Activated CD4-positive, alpha-beta T cell treated with anti-CD3 and anti-CD28 coated beads, Interleukin-2, amount 50 U/mL, for 1 hour (primary cell): ENCODE results near the gene TIGAR.

ENCODE experiments used
- DNase-seq: peaks from one replicate; pipeline ENCODE4 v3.0.0-alpha.2; 2020

TIGAR gene

GRCh38 chr12:4380332-4380731 lies 59.3 kb downstream of the TIGAR start:
- no peak for DNase-seq

DNA sequence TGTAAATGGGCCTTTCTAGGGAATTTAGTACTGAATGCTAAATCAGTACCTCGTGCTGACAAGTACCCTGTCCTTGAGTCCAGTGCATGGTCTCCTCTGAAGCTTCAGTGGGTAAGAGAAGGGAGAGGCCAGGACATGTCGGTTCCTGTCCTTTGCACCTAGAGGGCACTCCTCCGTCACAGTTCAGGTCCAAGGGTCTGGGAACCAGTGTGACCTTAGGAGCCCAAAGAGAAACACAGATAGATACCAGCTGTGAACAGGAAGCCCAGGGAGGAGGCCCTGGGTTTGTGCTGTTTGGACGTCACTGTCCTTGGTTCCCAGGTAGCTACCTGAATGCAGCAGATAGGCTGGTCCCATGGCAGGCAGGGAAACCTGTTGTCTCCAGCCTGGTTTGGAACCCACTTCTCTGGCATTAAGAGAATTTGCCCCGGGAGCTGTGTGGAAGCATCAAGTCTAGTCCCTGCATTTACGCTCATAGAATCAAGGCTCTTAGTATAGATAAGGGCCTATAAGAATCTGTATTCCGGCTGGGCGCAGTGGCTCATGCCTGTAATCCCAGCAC lies 62.4 kb downstream of the TIGAR start:
- no peak for DNase-seq

- no peak for DNase-seq
These were observed 65.8 kb downstream of the TIGAR start for GRCh38 chr12:4386801-4387200.

- no peak for DNase-seq
These were observed 66.6 kb downstream of the TIGAR start for GRCh38 chr12:4387607-4388006.

DNA sequence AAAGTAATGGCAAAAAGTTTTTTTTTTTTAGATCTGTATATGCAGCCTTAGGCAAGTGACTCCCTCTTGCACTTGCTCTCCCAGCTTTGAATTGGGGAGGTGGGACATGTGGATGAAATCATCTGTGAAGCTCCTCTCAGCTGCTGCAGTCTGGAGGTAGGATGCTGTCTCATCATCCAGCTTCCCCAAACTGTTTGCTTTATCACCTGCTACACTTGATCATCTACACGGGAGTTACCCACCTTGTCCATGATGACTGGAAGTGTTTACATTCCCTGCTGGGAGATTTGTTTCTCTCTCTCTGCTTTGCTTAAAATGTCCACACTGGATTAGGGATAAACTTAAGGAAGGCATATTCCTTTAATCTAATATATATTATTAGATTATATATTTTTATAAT lies 67.0 kb downstream of the TIGAR start:
- DNase-seq = no peak

GRCh38 chr12:4388662-4389061 lies 67.6 kb downstream of the TIGAR start:
- DNase-seq = no peak

- no peak for DNase-seq
These were observed 71.3 kb downstream of the TIGAR start for GRCh38 chr12:4392223-4392742.

- DNase-seq = no peak
These were observed 72.2 kb downstream of the TIGAR start for GRCh38 chr12:4393211-4393610.

DNA sequence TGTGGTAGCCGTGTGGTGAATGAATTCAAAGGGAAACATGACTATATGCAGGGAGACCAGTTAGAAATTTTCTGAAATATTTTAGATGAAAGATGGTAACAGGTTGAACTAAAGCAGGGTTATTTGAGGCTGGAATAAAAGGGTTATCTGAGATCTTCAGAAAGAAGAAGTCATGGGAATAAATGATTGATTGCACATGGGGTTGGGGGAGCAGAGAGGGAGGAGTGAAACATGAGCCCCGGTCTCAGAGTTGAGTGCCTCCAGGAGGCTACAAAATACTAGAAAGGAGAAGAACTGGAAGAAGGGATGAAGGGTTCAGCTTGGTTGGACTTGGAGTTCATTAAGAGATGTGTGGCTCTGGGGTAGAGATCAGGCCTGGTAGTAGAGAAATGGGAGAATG lies 74.8 kb downstream of the TIGAR start:
- DNase-seq = no peak

DNA sequence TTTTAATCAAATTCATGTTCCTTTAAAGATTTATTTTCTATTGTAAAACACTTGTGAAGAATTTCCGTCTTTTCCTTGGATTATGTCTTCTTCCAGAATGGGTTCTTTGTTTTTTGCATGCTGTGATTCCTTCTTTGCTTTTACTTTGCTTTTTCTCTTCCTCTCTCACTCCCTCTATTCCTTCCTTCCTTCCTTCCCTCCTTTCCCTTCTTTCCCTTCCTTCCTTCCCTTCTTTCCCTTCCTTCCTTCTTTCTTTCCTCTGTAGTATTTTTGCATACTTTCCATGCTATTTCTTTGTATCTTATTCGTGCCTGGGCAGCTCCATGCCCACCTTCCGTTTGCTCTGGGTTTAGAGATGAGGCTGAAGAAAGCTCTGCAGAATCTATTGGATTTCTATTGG lies 80.1 kb downstream of the TIGAR start:
- DNase-seq = no peak

- no peak for DNase-seq
These were observed 82.0 kb downstream of the TIGAR start for GRCh38 chr12:4402996-4403395.
